ENCODE data around the gene TMED1.

The TMED1 gene

GRCh38 chr19:10831987-10832938 lies 3.7 kb downstream of the TMED1 start:
- DNase-seq (ENCODE audit: low spot score) = no peak

- no peak for DNase-seq (ENCODE audit: low spot score)
These were observed 4.9 kb downstream of the TMED1 start for GRCh38 chr19:10830931-10831779.

DNA sequence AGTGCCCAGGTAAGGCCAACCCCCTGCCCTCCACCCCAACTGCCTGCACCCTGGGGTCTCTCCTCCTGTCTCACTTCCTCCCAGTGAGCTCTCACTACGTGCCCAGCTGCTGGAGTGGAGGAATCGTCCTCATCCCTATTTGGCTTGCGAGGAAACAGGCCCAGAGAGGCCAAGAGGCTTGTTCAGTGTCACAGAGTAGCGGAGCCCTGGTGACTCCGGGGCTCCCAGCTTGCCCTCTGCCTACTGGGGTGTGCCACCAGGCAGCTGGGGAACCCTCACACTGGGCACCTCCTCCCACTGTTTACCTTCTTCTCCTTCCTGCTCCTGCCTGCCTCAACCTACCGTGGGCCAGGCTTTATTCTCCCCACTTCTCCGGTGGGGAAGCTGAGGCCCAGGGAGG lies 5.6 kb downstream of the TMED1 start:
- DNase-seq (ENCODE audit: low spot score) = no peak

DNA sequence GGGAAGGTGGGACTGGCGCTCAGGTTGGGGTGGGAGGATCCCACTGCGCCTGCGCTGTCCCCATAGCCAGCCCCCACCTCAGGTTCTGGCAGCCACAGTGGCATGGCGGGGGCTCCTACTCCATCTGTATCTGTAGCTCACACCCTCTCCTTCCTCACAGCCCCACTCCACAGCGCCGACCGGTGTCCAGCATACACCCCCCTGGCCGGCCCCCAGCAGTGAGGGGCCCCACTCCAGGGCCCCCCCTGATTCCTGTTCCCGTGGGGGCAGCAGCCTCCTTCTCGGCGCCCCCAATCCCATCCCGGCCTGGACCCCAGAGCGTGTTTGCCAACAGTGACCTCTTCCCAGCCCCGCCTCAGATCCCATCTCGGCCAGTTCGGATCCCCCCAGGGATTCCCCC lies 6.0 kb downstream of the TMED1 start:
- DNase-seq (ENCODE audit: low spot score) = no peak

- no peak for DNase-seq (ENCODE audit: low spot score)
These were observed 6.8 kb downstream of the TMED1 start for GRCh38 chr19:10828981-10829821.

DNA sequence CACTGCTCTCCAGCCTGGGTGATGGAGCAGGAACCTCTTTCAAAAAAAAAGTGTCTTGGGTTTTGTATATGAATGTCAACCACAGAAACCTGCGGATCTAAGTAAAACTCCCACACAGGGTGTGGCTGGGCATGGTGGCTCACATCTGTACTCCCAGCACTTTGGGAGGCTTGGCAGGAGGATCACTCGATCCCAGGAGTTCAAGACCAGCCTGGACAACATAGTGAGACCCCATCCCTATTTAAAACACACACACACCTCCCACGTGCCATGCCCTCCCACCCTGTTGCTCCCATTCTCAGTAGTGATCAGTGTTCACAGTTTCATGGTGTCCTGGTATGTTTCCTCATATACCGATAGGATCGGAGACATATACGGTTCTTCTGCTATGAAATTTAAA lies 9.2 kb downstream of the TMED1 start:
- no peak for DNase-seq (ENCODE audit: low spot score)

DNA sequence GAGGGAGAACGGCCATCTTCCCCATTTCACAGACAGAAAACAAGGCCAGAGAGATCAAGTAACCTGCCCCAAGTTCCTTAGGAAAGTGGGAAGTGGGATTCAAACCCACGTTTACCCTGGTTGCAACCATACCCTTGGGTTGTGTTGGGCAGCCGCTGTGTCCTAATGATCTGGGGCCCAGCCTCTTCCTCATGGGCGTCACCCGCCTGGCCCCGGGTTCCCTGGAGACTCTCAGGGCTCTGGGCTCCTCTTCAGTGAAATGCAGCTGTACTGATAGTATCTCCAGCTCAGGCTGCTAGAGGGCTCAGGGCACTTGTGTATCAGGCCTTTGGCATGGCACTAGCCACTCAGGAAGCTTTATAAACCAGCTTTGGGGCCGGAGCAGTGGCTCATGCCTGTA lies 9.8 kb downstream of the TMED1 start:
- DNase-seq (ENCODE audit: low spot score) = no peak

DNA sequence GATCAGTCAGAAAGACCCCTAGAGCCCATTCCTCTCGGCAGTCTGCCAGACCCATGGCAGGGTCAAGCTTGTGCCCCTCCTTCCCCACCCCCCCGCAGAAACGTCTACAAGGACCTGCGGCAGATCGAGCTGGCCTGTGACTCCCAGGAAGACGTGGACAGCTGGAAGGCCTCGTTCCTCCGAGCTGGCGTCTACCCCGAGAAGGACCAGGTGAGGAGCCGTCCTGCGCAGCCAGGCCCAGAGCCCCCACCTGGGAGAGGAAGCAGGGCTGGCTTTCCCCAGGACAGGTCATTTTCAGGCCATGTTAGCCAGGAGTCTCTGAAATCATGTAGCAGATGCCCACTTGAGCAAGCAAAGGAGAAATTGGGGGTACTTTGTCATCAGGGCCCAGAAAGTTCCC lies 12.3 kb downstream of the TMED1 start:
- DNase-seq (ENCODE audit: low spot score) = no peak

- peak; percentile 73 for DNase-seq (ENCODE audit: low spot score)
These were observed 15.8 kb downstream of the TMED1 start for GRCh38 chr19:10820173-10820572.

DNA sequence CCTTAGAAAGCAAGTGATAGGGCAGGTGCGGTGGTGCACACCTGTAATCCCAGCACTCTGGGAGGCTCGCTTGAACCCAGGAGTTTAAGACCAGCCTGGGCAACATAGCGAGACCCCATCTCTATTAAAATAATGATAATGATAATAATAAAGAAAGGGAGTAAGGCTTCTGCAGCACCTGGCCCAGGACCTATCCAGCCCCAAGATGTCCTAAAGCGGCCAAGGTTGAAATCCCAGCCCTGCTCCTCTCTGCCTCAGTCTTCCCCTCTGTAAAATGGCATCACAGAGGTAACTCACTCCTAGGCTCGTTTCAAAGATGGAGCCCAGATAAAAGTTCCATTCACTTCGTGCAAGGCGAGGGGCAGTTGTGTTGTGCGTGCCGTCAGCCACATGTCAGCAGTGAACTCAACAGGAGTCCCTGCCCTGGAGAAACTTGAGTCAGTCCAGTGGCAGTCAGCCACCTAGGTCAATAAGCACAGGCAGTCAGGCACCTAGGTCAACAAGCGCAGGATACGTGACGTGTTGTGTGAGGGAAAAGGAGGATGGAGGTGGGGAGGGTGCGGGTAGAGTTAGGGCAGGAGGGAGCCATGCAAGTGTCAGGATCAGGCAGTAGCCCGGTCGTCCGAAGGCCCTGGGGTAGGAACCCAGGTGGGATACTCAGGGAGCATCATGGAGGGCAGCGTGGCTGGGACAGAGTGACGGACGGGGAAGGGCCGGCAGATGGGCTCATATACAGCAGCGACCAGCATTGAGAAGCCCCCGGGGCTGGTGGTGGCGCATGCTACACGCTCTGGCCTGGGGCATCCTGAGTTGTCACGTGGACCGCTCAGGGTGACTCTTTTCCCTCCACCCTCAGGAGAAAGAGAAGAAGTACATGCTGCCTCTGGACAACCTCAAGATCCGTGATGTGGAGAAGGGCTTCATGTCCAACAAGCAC lies 16.6 kb downstream of the TMED1 start:
- no peak for DNase-seq (ENCODE audit: low spot score)

- DNase-seq (ENCODE audit: low spot score) = no peak
These were observed 17.5 kb downstream of the TMED1 start for GRCh38 chr19:10818301-10819123.

- DNase-seq (ENCODE audit: low spot score) = no peak
These were observed 18.5 kb downstream of the TMED1 start for GRCh38 chr19:10817291-10818038.

- DNase-seq (ENCODE audit: low spot score) = no peak
These were observed 19.3 kb downstream of the TMED1 start for GRCh38 chr19:10816691-10817090.

DNA sequence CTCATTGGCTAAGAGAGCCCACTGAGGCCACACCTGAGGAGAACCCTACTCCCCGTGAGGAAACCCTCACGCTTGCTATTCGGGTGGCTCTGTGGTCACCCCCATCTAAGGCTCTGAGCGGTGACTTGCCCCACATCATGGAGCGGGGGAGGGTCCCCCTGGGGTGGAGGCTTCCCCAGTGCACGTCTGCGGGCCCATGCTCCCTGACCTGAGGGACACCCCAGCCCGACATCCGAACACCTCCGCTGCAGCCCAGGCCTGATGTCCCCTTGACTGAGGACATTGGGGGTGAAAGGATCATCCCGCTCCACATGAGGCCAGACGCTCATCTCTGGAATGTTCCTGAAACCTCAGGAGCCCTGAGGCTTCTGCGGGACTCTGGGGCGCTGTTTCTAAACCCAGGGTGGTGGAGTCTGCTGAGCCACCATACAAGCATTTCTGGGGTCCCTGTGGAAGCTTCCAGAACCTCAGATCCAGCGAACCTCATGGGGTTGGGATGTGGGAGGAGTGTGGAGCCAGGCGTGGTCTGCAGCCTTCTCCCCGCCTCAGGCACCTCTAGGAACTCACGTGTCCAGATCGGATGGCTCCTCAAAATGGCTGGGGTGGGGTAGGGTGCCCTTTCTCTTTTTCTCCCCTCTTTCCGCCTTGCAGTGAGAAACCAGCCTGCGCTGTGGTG lies 19.9 kb downstream of the TMED1 start:
- no peak for DNase-seq (ENCODE audit: low spot score)

DNA sequence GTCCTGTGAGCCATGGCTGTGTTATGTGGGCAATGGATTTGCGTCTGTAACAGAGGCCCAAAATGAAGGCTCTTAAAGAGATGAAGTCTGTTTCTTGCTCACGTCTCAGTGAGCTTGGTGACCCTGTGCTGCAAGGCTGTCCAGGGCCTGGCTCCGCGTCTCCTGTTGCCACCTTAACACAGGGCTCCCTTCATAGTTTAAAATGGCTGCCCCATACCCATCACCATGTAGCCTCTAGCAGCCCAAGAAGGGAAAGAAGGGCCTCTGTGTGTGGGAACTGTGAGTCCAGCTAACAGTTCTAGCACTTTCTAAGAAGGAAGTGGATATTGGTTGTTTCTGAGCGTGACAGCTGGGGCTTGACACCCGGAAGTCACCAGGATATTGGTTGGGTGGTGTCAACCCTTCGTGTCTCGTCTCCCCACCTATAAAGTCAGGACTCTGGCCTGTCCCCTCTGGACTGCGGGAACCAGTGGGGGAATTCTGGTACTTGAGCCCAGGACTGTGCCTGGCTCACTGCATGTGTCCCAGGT lies 20.9 kb downstream of the TMED1 start:
- DNase-seq (ENCODE audit: low spot score) = no peak

DNA sequence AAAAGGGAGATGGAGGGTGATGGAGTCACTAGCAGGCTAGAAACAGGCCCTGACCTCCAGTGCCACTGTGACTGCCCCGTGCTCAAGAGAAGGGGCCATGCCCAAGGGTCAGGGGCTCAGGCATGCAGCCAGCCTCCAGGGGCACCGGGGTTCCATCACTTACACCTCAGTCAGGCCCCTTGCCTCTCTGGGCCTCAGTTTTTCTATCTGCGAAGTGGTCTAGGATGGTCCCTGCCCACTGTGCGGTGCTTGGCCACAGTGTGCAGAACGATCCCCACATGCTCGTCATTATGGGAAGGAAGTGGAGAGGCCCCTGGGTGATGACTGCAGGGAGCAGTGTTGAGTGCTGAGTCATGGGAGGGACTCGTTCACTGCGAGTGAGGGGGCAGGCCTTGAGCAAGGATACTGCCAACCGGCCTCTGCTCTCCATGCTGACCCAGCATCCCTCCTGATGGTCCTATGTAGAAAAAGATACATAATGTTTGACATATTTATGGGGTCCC lies 23.1 kb downstream of the TMED1 start:
- DNase-seq (ENCODE audit: low spot score) = no peak

GRCh38 chr19:10812196-10812595 lies 23.8 kb downstream of the TMED1 start:
- no peak for DNase-seq (ENCODE audit: low spot score)

- no peak for DNase-seq (ENCODE audit: low spot score)
These were observed 24.5 kb downstream of the TMED1 start for GRCh38 chr19:10811391-10812111.
